IPS-11a (cell line): ENCODE measurements around the gene GIGYF2.
"Not testable (repeated sequence)": the region's sequence is repeated elsewhere in the genome, so short reads cannot be mapped to it uniquely, and the experiment has no call there.

Experiments used
- H3K4me3 ChIP-seq: one replicate; pipeline ENCODE4 v1.5.1; 2013; ENCODE audit warnings: low read depth, low read length, control low read depth

The GIGYF2 gene

DNA sequence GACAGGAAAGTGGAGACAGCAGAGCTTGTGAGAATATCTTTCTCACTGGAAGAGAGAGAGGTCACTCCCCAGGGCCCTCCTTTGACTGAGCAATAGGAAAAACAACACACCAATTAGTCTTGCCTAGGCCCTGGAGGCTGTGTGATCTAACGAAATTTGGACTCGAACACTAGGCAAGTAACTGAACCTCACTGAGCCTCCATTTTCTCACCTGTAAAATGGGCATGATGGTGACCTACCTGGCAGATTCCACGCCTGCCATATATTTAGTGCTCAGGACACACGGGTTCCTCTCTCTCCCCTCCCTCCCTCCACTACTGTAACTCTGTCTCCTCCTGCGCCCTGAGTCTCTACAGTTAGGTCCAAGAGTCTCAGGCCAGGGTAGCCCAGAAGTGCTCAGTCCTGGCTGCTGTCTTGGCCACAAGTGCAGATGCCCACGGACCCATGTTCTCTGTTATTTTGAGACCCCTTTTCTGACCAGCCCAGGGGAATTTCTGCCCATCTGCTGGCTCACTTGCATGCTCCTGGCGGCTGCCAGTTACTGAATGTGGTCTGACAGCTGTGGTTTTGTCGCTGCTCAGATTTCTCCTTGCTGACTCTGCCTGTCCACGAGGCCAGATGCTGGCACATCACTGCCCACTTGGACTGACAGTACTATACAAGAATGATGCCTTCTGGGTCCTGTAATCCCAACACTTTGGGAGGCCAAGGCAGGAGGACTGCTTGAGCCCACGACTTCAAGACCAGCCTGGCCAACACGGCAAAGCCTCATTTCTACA lies 9.6 kb upstream of the GIGYF2 start:
- H3K4me3 ChIP-seq = no peak overlapping the region

DNA sequence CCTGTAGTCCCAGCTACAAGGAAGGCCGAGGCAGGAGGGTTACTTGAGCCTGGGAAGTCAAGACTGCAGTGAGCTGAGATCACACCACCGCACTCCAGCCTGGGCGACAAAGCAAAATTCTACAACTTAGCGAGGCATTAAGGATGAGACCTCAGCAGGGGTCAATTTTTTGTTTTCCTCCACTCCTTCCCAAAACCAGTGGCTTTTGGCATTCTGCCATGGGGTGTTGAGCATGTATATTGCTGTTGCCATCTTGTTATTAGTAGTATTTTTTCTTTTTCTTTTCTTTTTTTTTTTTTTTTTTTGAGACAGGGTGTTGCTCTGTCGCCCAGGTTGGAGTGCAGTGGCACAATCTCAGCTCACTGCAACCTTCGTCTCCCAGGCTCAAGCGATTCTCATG lies 8.9 kb upstream of the GIGYF2 start:
- no peak overlapping the region for H3K4me3 ChIP-seq

DNA sequence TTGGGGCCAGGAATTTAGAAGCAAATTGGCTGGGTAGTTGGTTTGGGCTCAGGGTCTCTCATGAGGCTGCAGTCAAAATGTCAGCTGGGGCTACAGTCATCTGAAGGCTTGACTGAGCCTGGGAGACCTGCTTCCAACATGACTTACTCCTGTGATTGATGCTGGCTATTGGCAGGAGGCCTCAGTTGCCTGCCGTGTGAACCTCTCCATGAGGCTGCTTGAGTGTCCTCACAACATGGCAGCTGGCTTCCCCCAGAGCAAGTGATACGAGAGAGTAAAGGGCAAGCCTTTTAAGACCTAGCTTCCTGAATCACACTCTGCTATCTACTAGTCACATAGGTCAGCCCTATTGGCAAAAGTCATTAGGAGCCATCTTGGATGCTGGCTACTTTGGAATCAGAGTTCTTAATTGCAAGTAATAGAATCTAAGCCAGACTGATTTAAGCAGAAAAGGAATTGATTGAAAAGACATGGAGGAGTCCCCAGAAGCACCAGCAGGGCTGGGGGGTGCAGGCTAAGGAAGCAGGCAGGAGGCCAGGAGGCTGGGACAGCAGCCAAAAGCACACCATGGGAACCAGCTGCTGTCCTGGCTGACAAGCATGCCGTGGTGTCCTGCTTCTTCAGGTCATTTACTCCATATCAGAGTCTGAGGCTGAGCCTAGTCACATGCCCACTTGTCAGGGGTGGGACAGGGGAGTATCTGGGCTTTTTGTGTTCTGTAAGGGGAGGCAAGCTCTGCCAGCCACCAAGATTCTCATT lies 7.8 kb upstream of the GIGYF2 start:
- no peak overlapping the region for H3K4me3 ChIP-seq

DNA sequence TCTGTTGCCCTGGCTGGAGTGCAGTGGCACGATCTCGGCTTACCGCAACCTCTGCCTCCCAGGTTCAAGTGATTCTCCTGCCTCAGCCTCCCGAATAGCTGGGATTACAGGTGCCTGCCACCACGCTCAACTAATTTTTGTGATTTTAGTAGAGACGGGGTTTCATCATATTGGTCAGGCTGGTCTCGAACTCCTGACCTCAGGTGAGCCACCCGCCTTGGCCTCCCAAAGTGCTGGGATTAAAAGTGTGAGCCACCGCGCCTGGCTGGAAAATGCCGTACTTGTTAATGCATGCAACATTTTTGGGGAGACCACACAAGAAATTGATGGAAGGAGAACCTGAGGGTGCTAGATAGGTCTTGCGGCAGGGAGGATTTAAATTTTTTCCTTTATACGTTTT lies 6.0 kb upstream of the GIGYF2 start:
- H3K4me3 ChIP-seq = not testable (repeated sequence)

DNA sequence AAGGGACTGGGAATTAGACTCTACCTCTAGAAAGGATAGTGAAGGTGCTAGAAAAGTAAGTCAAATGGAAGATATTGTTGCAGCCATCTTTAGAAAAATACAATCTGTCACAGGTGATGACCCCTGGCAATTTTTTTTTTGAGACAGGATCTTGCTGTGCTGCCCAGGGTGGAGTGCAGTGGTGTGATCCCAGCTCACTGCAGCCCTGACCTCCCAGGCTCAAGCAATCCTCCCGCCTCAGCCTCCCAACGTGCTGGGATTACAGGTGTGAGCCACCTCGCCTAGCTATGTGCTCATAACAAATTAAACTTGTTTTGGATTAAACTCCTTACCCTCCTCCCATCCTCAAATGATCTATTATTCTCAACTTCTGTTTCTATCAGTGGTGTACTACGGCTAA lies 3.8 kb upstream of the GIGYF2 start:
- H3K4me3 ChIP-seq = no peak overlapping the region

DNA sequence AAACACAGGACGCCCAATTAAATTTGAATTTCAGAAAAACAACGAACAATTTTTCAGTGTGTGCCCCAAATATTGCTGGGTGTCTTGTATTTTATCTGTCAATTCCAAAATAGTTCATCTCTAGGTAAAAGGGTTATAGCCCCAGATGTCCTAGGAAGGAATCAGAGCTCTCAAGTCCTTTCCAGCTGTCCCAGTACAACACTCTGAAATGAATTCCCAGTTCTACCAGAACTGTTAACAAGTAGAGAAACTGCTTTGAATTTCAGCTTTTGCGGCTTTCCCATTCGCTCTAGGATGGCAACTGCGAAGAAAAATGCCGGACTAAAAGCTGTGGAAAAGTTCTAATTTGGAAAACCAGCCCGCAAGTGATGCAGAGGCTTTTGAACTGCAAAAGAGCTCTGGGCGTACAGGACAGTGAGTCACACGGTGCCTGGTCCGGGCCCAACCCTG lies 497 bp upstream of the GIGYF2 start:
- H3K4me3 ChIP-seq = no peak overlapping the region

DNA sequence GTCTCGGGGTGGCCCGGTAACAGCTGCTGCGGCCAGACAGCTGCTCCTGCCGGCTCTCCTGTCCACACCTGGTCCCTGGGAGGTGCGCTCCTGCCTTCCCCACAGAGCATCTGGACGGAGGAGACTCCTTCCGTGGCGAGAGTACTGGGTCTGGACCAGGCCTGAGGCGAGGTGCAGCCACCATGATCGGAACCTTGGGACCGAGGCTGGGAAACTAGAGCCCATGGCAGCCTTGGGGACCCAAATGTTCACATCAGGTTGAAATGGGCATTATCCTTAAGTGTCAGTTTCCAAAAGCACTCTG lies 628 bp downstream of the GIGYF2 start:
- H3K4me3 ChIP-seq = peak overlapping the region; percentile 96

DNA sequence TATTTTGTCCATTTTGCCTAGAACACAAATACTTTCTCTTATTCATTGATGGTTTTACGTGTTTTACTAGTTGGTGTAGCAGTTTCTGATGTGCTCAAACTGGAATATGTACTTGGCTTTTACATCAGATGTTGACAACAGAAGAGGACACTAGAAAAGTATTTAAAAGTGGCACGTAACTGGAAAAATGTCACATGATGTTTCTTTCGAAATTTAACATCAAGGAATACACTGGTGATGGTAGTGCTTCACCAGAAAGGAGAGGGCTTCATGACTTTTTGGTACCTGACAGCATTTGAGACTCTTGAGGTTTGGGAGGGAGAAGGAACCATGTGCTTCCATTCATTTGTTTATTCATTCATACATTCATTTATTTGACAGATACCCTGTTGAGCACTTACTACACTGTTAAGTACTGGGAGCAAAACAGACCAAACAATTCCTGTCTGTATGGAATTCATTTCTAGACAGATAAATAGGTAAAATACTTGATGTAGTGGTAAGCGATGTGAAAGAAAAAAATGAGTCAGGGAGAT lies 1.5 kb downstream of the GIGYF2 start:
- no peak overlapping the region for H3K4me3 ChIP-seq

DNA sequence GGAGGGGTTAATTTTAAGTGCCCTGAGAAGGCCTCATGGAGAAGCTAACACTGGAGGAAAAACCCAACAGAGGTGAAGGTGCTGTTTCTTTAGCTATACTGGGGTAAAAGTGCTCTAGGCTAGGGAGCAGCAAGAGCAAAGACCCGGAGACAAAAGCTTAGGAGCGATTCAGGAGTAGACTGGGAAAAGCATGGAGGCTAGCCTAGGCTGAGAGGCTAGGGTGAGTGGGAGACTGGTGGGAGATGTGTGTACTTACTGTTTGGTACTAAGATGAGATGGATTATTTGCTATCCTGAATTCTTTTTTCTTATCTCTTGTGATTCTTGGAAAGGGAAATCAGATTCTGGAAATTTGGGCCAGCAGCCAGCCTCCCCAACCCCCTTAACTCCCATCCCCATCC lies 2.0 kb downstream of the GIGYF2 start:
- no peak overlapping the region for H3K4me3 ChIP-seq

DNA sequence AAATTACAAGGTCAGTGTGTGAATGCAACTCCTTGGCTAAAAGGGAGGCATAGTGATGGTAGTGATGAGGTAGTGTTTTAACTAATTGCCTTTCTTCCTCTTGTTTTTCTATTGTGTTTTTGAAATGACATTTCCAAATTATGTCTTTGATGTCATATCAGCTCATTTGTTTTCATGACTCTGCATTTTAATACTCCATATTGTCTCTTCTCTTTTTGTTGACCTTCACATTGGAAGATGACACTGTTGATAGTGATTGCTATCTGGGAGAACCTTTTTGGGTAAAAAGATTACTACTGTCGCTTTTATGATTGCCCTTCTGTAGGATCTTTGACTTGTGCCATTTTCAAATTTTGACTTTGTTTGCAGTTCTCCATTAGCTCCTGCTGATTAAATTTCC lies 3.0 kb downstream of the GIGYF2 start:
- H3K4me3 ChIP-seq = no peak overlapping the region

DNA sequence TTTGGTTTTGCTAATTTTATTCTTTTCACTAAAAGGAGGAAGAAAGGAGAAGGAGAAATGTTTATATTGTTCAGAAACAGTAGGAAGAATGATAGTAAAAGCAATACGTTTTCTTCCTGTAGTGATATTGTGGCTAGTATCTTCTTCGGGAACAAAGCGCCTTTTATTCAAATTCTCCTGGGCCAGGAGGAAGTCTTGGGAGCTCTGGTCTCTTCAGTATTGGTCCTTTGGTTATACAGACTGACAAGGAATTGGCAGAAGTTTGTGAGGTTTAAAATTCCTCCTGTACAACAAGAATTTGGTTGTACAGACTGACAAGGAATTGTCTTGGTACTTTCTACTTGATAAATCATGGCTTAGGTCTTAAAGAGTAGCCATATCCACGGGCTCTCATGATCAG lies 9.9 kb downstream of the GIGYF2 start:
- H3K4me3 ChIP-seq = no peak overlapping the region

DNA sequence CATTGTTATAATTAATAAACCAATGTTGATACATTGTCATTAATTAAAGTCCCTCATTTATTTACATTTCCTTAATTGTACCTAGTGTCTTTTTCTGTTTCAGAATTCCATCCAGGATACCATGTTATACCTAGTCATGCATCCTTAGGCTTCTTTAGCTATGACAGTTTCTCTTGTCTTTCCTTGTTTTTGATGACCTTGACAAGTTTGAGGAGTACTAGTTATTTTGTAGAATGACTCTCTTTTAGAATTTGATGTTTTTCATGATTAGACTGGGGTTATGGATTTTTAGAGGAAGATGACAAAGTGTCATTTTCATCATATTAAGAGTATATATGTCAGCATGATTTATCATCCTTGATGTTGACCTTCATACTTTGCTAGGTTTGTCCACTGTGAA lies 16.4 kb downstream of the GIGYF2 start:
- no peak overlapping the region for H3K4me3 ChIP-seq

DNA sequence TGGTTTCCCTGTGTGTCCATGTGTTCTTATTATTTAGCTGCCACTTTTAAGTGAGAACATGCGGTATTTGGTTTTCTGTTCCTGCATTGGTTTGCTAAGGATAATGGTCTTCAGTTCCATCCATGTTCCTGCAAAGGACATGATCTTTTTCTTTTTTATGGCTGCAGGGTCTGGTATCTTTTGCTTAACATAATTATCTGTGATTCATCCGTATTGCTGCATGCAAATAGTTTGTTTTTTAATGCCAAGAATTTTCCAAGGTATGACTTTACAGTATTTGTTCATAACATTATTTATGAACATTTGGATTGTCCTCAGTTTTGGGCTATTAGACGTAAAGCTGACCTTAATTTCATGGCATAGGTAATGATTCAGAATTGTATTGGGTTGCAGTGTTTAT lies 17.8 kb downstream of the GIGYF2 start:
- no peak overlapping the region for H3K4me3 ChIP-seq

DNA sequence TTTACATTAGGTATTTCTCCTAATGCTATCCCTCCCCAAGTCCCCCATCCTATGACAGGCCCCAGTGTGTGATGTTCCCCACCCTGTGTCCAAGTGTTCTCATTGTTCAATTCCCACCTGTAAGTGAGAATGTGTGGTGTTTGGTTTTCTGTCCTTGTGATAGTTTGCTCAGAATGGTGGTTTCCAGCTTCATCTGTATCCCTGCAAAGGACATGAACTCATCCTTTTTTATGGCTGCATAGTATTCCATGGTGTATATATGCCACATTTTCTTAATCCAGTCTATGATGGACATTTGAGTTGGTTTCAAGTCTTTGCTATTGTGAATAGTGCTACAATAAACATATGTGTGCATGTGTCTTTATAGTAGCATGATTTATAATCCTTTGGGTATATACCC lies 22.9 kb downstream of the GIGYF2 start:
- H3K4me3 ChIP-seq = not testable (repeated sequence)

DNA sequence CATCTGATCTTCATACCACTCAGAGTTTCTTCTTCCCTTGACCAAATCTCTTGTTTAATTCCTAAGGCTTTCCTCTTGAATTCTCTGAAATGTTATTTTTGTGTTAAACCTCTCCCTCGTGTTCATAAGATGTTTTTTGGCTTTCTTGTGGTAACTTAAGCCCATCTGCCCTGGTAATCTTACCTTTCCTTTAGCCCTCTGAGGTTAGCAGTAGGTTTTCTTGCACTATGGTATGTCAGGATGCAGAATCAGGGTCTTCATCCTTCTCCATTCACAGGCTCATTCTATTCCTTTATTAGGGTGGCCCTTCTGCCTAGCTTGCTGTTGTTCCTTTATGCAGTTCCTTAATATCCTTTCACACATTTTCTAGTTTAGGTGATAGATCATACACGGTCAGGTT lies 24.1 kb downstream of the GIGYF2 start:
- no peak overlapping the region for H3K4me3 ChIP-seq

DNA sequence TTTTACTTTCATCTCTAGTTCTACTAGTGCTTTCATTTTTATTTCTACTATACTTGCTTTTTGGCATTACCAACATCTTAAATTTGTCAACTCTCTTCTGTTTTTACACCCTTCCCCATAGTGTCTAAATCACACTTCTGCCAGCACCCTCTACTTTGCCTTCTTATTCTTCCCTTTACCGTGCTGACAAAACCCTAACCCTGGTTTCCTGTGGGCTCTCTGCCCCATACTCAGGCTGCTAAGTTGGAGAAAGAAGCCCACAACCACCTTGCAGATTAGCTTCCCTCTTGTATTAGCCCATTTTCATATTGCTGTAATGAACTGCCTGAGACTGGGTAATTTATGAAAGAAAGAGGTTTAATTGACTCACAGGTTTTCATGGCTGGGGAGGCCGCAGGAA lies 24.8 kb downstream of the GIGYF2 start:
- H3K4me3 ChIP-seq = no peak overlapping the region

DNA sequence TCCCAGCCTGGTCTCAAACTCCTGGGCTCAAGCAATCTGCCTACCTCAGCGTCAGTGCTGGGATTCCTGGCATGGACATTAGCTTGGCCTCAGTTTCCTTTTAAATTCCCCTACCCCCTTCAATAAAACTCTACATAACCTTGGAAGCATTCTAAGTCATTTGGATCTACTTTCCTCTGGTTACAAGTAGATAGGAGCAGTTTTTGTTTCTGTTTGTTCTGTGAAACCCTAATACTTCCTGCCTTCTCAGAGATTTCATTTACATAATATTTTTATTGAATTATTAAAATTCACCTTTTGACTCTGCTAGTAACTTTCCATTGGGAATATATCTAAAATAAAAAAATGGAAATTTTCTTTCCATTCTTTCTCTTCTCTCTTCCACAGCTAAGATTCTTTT lies 25.9 kb downstream of the GIGYF2 start:
- no peak overlapping the region for H3K4me3 ChIP-seq

DNA sequence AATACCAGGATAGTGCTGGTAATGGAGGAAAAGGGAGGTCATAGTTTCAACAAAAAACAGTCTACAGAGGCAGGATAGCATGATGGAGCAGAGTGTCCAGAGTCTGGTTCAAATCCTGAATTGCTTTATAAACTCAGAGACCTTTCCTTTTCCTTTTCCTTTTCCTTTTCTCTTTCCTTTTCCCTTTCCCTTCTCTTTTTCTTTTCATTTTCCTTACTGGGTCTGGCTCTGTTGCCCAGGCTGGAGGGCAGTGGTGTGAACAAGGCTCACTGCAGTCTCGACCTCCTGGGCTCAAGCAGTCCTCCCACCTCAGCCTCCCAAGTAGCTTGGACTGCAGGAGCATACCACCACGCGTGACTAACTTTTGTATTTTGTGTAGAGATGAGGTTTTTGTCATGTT lies 31.7 kb downstream of the GIGYF2 start:
- no peak overlapping the region for H3K4me3 ChIP-seq

DNA sequence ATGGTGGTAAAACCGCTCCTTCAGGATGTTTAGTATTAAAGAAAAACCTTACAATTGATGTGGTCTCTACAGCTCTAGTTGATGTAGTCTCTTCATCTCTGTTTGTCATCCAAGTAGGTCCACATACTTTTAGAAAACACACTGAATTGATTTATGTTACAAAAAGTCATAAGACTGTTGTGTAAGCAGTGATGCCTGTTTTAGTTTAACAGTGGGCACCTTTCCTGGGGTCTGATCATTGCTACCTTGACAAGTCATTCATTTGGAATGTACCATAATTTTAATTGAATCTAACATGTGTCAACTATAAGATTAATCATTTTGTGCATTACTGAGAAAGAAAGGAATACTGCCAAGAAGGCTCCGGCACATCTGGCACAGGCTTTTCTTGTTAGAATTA lies 34.3 kb downstream of the GIGYF2 start:
- H3K4me3 ChIP-seq = no peak overlapping the region

DNA sequence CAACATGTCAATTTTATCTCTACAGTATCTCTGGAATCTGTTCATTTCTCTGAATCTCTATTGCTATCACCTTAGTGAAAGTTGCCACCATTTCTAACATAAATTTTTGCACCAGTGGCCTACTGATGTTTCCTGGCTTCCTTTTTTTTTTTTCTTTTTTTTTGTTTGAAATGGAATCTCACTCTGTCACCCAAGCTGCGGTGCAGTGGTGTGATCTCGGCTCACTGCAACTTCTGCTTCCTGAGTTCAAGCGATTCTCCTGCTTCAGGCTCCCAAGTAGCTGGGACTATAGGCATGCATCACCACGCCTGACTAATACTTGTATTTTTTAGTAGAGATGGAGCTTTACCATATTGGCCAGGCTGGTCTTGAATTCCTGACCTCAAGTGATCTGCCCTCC lies 44.2 kb downstream of the GIGYF2 start:
- no peak overlapping the region for H3K4me3 ChIP-seq

DNA sequence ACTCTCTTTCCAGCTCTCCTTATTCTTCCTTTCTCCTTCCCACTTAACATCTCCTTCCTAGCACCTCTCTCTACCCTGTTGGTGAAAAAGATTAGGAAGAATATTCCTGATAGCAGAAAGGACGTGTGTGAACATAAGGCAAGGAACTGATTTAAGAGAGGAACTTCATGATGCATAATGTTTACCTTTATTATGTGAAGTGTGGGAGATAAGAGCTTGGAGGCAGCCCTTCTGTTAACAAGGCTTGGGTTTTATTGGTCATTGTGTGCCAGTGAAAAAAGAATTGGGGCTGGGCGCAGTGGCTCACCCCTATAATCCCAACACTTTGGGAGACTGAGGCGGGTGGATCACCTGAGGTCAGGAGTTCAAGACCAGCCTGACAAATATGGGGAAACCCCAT lies 44.8 kb downstream of the GIGYF2 start:
- H3K4me3 ChIP-seq = no peak overlapping the region

DNA sequence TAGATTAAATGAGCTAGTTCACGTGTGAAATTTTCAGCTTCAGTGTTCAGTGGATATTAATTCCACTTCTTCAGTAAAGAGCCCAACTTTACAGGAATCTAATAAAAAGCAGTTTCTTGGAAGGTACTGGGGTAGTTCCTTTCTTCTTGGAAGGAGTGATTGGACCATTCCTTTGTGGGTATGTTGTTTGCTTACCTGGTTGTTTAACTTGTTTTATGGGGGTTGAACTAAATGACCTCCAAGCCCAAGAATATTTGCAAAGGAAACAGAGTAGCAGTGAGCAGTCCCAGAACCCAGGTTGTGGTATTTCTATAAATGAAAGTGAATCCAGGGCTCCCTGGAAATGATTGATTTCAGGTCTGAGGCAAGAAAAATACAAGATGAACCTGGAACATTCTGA lies 47.8 kb downstream of the GIGYF2 start:
- no peak overlapping the region for H3K4me3 ChIP-seq

DNA sequence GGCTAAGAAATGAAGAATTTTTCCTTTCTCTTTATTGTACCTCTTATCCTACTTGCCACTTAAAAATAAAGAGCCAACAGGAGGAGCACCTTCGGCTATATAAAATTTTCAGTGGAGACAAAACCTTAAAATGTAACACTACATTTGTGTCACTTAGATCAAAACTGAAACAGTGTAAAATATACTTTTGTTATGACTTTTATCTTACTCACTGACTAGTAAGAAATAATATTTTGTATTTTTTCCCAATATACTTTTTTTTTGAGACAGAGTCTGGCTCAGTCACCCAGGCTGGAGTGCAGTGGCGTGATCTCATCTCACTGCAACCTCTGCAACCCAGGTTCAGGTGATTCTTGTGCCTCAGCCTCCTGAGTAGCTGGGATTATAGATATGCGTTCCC lies 50.9 kb downstream of the GIGYF2 start:
- no peak overlapping the region for H3K4me3 ChIP-seq
